ENCODE measurements around the gene UNC5C.

UNC5C gene

DNA sequence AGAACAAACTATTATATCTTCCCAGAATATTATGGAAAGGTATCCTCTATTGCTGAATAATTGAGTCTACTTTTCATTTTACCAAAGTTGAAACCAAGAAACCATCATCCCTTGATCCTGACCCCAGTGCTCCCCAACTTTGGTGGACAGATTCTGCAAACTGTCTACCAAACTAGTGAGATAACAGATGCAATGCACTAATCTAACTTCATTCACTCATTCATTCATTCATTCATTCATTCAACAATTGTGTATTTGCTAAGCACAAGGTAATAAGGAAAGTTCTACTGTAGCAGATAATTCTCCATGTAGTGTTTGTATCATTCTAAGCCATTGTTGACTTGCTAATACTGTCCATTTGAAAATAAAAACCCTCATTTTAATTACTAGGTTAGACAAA lies 150.6 kb downstream of the UNC5C start:
- Histone ChIP-seq H3K36me3 (ENCODE audit: control insufficient read depth, insufficient read depth, low read length) (no peaks in the 10 kb centered on the region), H3K9me3 (ENCODE audit: control insufficient read depth, insufficient read depth, low read length) (no peaks in the 10 kb centered on the region), H3K4me1 (ENCODE audit: control insufficient read depth, insufficient read depth, low read length) (peaks cover 26% of the 10 kb centered on the region), H3K4me3 (ENCODE audit: low read depth, low read length) (no peak overlapping the region), H3K27ac (ENCODE audit: low read depth, low read length) (no peak overlapping the region), H3K27me3 (ENCODE audit: control insufficient read depth, insufficient read depth, low read length) (peaks cover 5% of the 10 kb centered on the region; the same call in 1 of the 2 replicates), H3K9ac (ENCODE audit: low read depth, low read length) (no peak overlapping the region)

DNA sequence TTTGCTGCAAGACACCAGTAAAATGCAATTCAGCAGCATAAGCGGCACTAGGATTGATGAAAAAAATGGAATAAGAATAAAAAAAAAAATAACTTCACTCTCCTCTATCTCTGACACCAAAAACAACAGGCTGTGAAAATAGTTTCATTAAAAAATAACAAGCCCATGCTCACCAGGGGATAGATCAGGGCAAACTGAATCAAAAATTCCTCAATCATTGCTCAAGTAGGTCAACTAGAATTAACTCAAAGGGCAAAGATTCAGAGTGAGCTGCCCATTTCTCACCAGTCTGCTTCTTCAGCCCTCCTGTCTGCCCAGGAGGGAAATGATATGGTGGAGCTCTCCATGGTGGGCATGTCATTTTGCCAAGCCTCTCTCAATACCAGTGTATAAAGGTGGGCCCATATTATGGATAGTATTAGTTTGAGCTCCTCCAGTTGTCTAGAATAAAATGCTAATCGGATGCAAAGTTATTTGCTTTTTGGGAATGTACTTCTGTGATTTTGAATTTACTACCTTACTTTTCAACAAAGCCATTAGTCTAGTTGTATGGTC lies 153.9 kb downstream of the UNC5C start:
- H3K9ac ChIP-seq (ENCODE audit: low read depth, low read length): no peak overlapping the region
- H3K27ac ChIP-seq (ENCODE audit: low read depth, low read length): no peak overlapping the region
- H3K4me3 ChIP-seq (ENCODE audit: low read depth, low read length): no peak overlapping the region
- peaks cover 16% of the 10 kb centered on the region for H3K27me3 ChIP-seq (ENCODE audit: control insufficient read depth, insufficient read depth, low read length)
- H3K9me3 ChIP-seq (ENCODE audit: control insufficient read depth, insufficient read depth, low read length): no peaks in the 10 kb centered on the region
- H3K4me1 ChIP-seq (ENCODE audit: control insufficient read depth, insufficient read depth, low read length): peaks cover 21% of the 10 kb centered on the region
- H3K36me3 ChIP-seq (ENCODE audit: control insufficient read depth, insufficient read depth, low read length): no peaks in the 10 kb centered on the region

- H3K9ac ChIP-seq (ENCODE audit: low read depth, low read length): no peak overlapping the region
- peaks cover 16% of the 10 kb centered on the region for H3K4me1 ChIP-seq (ENCODE audit: control insufficient read depth, insufficient read depth, low read length)
- H3K36me3 ChIP-seq (ENCODE audit: control insufficient read depth, insufficient read depth, low read length): no peaks in the 10 kb centered on the region
- peaks cover 26% of the 10 kb centered on the region for H3K27me3 ChIP-seq (ENCODE audit: control insufficient read depth, insufficient read depth, low read length)
- no peak overlapping the region for H3K4me3 ChIP-seq (ENCODE audit: low read depth, low read length)
- no peaks in the 10 kb centered on the region for H3K9me3 ChIP-seq (ENCODE audit: control insufficient read depth, insufficient read depth, low read length)
- no peak overlapping the region for H3K27ac ChIP-seq (ENCODE audit: low read depth, low read length)
Measured at GRCh38 chr4:95393821-95394220, 155.0 kb downstream of the UNC5C start.

DNA sequence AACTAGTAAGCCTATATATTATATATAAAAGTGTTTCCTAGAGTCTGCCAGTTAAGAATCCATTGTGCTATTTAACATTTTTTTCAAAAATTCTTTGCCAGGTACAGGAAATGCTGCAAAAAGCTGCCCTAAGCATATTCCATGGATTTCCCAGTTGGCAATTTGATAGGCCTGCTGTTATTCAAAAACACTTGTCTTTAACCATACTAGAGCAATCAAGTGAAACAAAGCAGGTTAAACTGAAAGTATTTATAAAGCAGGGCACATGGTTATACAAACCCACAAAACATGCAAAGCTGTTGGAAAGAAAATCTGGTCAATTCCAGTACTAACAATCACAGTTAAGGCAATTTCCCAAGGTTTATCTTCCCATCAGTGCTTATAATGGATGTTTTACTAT lies 159.9 kb downstream of the UNC5C start:
- no peaks in the 10 kb centered on the region for H3K36me3 ChIP-seq (ENCODE audit: control insufficient read depth, insufficient read depth, low read length)
- peaks cover 4% of the 10 kb centered on the region; the same call in 1 of the 2 replicates for H3K4me1 ChIP-seq (ENCODE audit: control insufficient read depth, insufficient read depth, low read length)
- no peaks in the 10 kb centered on the region for H3K9me3 ChIP-seq (ENCODE audit: control insufficient read depth, insufficient read depth, low read length)
- H3K27me3 ChIP-seq (ENCODE audit: control insufficient read depth, insufficient read depth, low read length): peaks cover 70% of the 10 kb centered on the region
- no peak overlapping the region for H3K27ac ChIP-seq (ENCODE audit: low read depth, low read length)
- H3K4me3 ChIP-seq (ENCODE audit: low read depth, low read length): no peak overlapping the region
- no peak overlapping the region for H3K9ac ChIP-seq (ENCODE audit: low read depth, low read length)

GRCh38 chr4:95387719-95388118 lies 161.1 kb downstream of the UNC5C start:
- no peak overlapping the region for H3K9ac ChIP-seq (ENCODE audit: low read depth, low read length)
- H3K27ac ChIP-seq (ENCODE audit: low read depth, low read length): no peak overlapping the region
- H3K9me3 ChIP-seq (ENCODE audit: control insufficient read depth, insufficient read depth, low read length): no peaks in the 10 kb centered on the region
- peaks cover 82% of the 10 kb centered on the region for H3K27me3 ChIP-seq (ENCODE audit: control insufficient read depth, insufficient read depth, low read length)
- no peaks in the 10 kb centered on the region for H3K36me3 ChIP-seq (ENCODE audit: control insufficient read depth, insufficient read depth, low read length)
- peaks cover 4% of the 10 kb centered on the region; the same call in 1 of the 2 replicates for H3K4me1 ChIP-seq (ENCODE audit: control insufficient read depth, insufficient read depth, low read length)
- H3K4me3 ChIP-seq (ENCODE audit: low read depth, low read length): no peak overlapping the region

GRCh38 chr4:95386410-95386809 lies 162.4 kb downstream of the UNC5C start:
- H3K4me1 ChIP-seq (ENCODE audit: control insufficient read depth, insufficient read depth, low read length): peaks cover 4% of the 10 kb centered on the region; the same call in 1 of the 2 replicates

DNA sequence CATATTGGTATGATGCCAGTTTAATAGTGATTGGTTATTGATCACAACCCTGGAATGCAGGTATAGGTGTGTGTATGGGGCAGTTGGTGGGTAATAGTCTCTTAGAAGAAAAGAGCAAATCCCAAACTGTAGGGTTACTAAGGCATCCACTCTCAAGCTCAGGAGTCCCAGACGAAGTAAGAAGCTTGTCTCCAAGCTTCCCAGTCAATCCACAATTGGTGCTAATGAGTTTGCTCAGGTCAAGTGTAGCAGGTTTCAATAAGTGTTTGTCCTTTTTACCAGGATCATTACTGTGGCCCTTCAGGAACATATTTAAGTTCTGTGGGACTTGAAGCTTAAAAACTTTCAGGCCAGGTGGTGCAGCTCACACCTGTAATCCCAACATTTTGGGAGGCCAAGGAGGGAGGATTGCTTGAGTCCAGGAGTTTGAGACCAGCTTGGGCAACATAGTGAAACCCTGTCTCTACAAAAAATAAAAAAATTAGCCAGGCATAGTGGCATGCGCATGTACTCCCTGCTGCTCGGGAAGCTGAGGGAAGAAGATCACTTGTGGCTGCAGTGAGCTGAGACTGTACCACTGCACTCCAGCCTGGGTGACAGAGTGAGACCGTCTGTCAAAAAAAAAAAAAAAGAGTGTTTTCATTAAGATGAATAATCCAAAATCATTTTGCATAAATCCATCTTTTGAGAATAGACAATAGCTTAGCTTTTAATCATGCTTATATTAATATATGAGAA lies 166.8 kb downstream of the UNC5C start:
- Histone ChIP-seq H3K36me3 (ENCODE audit: control insufficient read depth, insufficient read depth, low read length) (no peaks in the 10 kb centered on the region), H3K4me1 (ENCODE audit: control insufficient read depth, insufficient read depth, low read length) (no peaks in the 10 kb centered on the region), H3K4me3 (ENCODE audit: low read depth, low read length) (no peak overlapping the region), H3K9me3 (ENCODE audit: control insufficient read depth, insufficient read depth, low read length) (no peaks in the 10 kb centered on the region), H3K27ac (ENCODE audit: low read depth, low read length) (no peak overlapping the region), H3K27me3 (ENCODE audit: control insufficient read depth, insufficient read depth, low read length) (peaks cover 57% of the 10 kb centered on the region), H3K9ac (ENCODE audit: low read depth, low read length) (no peak overlapping the region)

More at GRCh38 chr4:95386410-95386809, 162.4 kb downstream of the UNC5C start:
- H3K9me3 ChIP-seq (ENCODE audit: control insufficient read depth, insufficient read depth, low read length): no peaks in the 10 kb centered on the region
- no peak overlapping the region for H3K4me3 ChIP-seq (ENCODE audit: low read depth, low read length)
- H3K27ac ChIP-seq (ENCODE audit: low read depth, low read length): no peak overlapping the region
- no peak overlapping the region for H3K9ac ChIP-seq (ENCODE audit: low read depth, low read length)
- no peaks in the 10 kb centered on the region for H3K36me3 ChIP-seq (ENCODE audit: control insufficient read depth, insufficient read depth, low read length)
- H3K27me3 ChIP-seq (ENCODE audit: control insufficient read depth, insufficient read depth, low read length): peaks cover 92% of the 10 kb centered on the region

DNA sequence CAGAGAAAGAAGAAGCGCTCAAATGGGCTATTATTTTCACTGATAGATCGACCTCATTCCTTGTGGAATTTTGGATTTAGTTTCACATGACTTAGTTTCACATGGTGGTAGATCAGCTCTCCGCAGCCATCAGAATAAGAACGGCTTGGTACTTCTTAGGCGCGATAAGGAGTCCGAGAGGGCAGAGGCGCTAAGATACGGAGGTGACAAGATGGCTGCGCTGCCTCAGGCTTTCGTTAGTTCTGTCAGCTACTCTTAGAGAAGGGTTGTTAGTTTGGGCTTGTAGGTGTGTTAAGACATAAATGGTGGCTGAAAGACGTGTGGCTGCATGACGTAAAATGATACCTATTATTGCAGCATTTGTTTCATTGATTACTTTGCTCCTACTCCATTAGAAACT lies 169.1 kb downstream of the UNC5C start:
- no peaks in the 10 kb centered on the region for H3K9me3 ChIP-seq (ENCODE audit: control insufficient read depth, insufficient read depth, low read length)
- no peaks in the 10 kb centered on the region for H3K4me1 ChIP-seq (ENCODE audit: control insufficient read depth, insufficient read depth, low read length)
- no peak overlapping the region for H3K27ac ChIP-seq (ENCODE audit: low read depth, low read length)
- no peaks in the 10 kb centered on the region for H3K36me3 ChIP-seq (ENCODE audit: control insufficient read depth, insufficient read depth, low read length)
- H3K9ac ChIP-seq (ENCODE audit: low read depth, low read length): no peak overlapping the region
- H3K27me3 ChIP-seq (ENCODE audit: control insufficient read depth, insufficient read depth, low read length): peaks cover 33% of the 10 kb centered on the region
- no peak overlapping the region for H3K4me3 ChIP-seq (ENCODE audit: low read depth, low read length)

DNA sequence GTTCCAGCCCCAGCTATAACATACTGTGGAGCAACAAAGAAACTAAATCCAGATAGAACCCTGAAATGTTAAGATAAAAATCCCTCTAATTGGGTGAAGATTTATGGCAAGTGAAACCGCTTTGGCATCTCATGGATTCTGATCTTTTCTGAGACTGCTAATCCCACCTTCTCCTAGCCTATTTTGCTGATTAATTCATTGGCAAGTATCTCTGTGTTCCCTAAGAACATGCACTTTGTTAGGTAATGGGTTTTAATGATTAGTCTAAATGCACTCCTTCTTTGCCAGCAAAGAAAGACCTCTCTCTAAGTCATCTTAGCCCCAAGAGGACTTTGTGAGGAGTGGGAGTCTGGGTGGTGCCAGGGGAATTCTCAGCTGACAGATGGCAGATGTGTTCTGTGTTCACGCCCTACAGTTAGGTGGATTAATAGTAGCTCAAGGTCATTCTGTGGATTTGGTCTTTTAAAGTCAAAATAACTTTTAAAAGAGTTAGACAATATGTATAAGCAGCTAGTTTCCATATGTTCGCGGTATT lies 171.3 kb downstream of the UNC5C start:
- Histone ChIP-seq H3K9ac (ENCODE audit: low read depth, low read length) (no peak overlapping the region), H3K36me3 (ENCODE audit: control insufficient read depth, insufficient read depth, low read length) (no peaks in the 10 kb centered on the region)

DNA sequence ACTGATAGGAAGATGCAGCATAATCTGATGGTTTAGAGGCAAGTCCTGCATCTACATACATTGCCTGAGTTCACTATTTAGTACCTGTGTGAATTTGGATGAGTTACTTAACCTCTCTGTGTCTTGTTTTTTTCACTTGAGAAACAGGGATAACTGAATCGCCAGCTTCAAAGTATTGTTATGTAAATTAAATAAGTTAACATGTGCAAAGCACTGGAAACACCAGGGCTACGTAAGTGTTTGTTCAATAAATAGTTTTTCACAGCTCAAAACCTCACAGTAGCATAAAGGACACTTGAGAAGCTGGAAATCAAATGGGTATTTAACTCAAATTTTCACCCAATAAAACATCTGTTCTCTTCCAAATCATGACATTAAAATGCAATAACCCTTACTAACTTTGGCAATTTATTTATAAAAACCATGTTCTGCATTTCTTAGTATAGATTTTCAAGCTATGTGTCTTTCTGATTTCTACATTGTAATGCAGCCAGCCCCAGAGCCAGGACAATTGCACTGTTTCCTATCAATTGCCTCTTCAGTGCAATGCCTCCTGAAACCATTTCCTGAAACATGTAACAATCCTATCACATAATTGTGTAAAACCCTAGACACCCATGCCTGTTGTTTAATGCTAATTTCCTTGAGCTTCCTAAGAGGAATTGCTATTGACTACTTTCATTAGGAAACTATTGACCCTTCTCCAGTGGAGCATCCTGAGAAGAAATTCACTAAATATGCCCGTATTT lies 177.1 kb downstream of the UNC5C start:
- no peaks in the 10 kb centered on the region for H3K36me3 ChIP-seq (ENCODE audit: control insufficient read depth, insufficient read depth, low read length)
- peaks cover 18% of the 10 kb centered on the region for H3K4me1 ChIP-seq (ENCODE audit: control insufficient read depth, insufficient read depth, low read length)
- H3K9ac ChIP-seq (ENCODE audit: low read depth, low read length): no peak overlapping the region
- peak overlapping the region; percentile 2; the same call in 1 of the 2 replicates for H3K4me3 ChIP-seq (ENCODE audit: low read depth, low read length)
- peak overlapping the region; percentile 65 for H3K27ac ChIP-seq (ENCODE audit: low read depth, low read length)
- no peaks in the 10 kb centered on the region for H3K9me3 ChIP-seq (ENCODE audit: control insufficient read depth, insufficient read depth, low read length)
- H3K27me3 ChIP-seq (ENCODE audit: control insufficient read depth, insufficient read depth, low read length): no peaks in the 10 kb centered on the region

More for the DNA sequence above, 171.3 kb downstream of the UNC5C start:
- Histone ChIP-seq H3K4me3 (ENCODE audit: low read depth, low read length) (no peak overlapping the region), H3K9me3 (ENCODE audit: control insufficient read depth, insufficient read depth, low read length) (no peaks in the 10 kb centered on the region), H3K27me3 (ENCODE audit: control insufficient read depth, insufficient read depth, low read length) (peaks cover 11% of the 10 kb centered on the region; the same call in 1 of the 2 replicates), H3K4me1 (ENCODE audit: control insufficient read depth, insufficient read depth, low read length) (peaks cover 3% of the 10 kb centered on the region; the same call in 1 of the 2 replicates), H3K27ac (ENCODE audit: low read depth, low read length) (no peak overlapping the region)
